Keratinocyte (primary cell): ENCODE data around the gene CNNM2. TPM values are rescaled to one million over a fixed set of nuclear protein-coding genes. Genes with fewer than 3 reads are reported as not detected.

Experiments
- DNase-seq: peaks from one replicate; pipeline ENCODE4 v3.0.0-alpha.2; 2011; ENCODE audit warnings: low read depth, missing footprints, low spot score
- FAIRE-seq: peaks from 2 replicates; lab custom pipeline; 2011; peaks lifted over from hg19 to GRCh38; lab: Jason Lieb, UNC
- H2AFZ ChIP-seq: 2 replicates; pipeline ENCODE4 v1.6.0; 2012; ENCODE audit warnings: low read length, control low read depth, inconsistent platforms; ENCODE audit not compliant: control insufficient read depth
- H3K27ac ChIP-seq: 2 replicates; pipeline ENCODE4 v1.5.1; 2011; ENCODE audit warnings: low read length; ENCODE audit not compliant: control insufficient read depth, insufficient read depth
- H3K27me3 ChIP-seq: 3 replicates; pipeline ENCODE4 v1.6.0; 2011; ENCODE audit warnings: low read length; ENCODE audit not compliant: control insufficient read depth, insufficient read depth; ENCODE audit errors: extremely low read depth
- H3K36me3 ChIP-seq, 2 experiments: 2 replicates in 1 of 2; 3 replicates in 1 of 2; pipeline ENCODE4 v1.5.1; 2011; ENCODE audit warnings: low read length in 2 of 2, mild to moderate bottlenecking in 1 of 2; ENCODE audit not compliant: control insufficient read depth in 2 of 2, insufficient read depth in 2 of 2; ENCODE audit errors: extremely low read depth in 1 of 2
- H3K4me1 ChIP-seq: 3 replicates; pipeline ENCODE4 v1.5.1; 2011; ENCODE audit warnings: low read length; ENCODE audit not compliant: control insufficient read depth, insufficient read depth; ENCODE audit errors: extremely low read depth
- H3K4me2 ChIP-seq: 3 replicates; pipeline ENCODE4 v1.6.0; 2011; ENCODE audit warnings: low read depth, low read length; ENCODE audit not compliant: control insufficient read depth, insufficient read depth; ENCODE audit errors: extremely low read depth
- H3K4me3 ChIP-seq, 3 experiments: fragments of 200-600 bp in 1 of 3; sonication (generic) in 1 of 3; 2 replicates in 2 of 3; 3 replicates in 1 of 3; pipeline ENCODE4 v1.5.1; 2011 to 2016; ENCODE audit warnings: low read length in 3 of 3, mild to moderate bottlenecking in 3 of 3, control low read depth in 2 of 3, inconsistent platforms in 1 of 3, low read depth in 1 of 3, mixed read lengths in 1 of 3, mixed run types in 1 of 3, moderate library complexity in 1 of 3; ENCODE audit not compliant: control insufficient read depth in 2 of 3, insufficient read depth in 2 of 3; ENCODE audit errors: extremely low read depth in 1 of 3
- H3K79me2 ChIP-seq: 2 replicates; pipeline ENCODE4 v1.6.0; 2012; ENCODE audit warnings: low read length; ENCODE audit not compliant: control insufficient read depth, insufficient read depth
- H3K9ac ChIP-seq: 3 replicates; pipeline ENCODE4 v1.6.0; 2011; ENCODE audit warnings: low read length; ENCODE audit not compliant: control insufficient read depth, insufficient read depth; ENCODE audit errors: extremely low read depth
- H3K9me1 ChIP-seq: 3 replicates; pipeline ENCODE4 v1.6.0; 2011; ENCODE audit warnings: low read length; ENCODE audit not compliant: control insufficient read depth, insufficient read depth; ENCODE audit errors: extremely low read depth
- H3K9me3 ChIP-seq: 2 replicates; pipeline ENCODE4 v1.5.1; 2012; ENCODE audit warnings: low read depth, low read length; ENCODE audit not compliant: control insufficient read depth
- H4K20me1 ChIP-seq: 3 replicates; pipeline ENCODE4 v1.6.0; 2011; ENCODE audit warnings: low read length; ENCODE audit not compliant: control insufficient read depth, insufficient read depth; ENCODE audit errors: extremely low read depth
- CTCF ChIP-seq, 3 experiments: IDR thresholded peaks in 1 of 3; conservative IDR thresholded peaks in 1 of 3; optimal IDR thresholded peaks in 1 of 3; 2 replicates in 2 of 3; 3 replicates in 1 of 3; pipeline versions ENCODE3 to v1.5.1; 2011; ENCODE audit warnings: low read length in 3 of 3, mild to moderate bottlenecking in 3 of 3, moderate library complexity in 2 of 3, control low read depth in 1 of 3, inconsistent platforms in 1 of 3; ENCODE audit not compliant: insufficient read depth in 2 of 3; ENCODE audit errors: extremely low read depth in 1 of 3
- EZH2 ChIP-seq: IDR thresholded peaks from one replicate; pipeline ENCODE4 v1.6.1; 2012; ENCODE audit warnings: inconsistent platforms, mild to moderate bottlenecking, low read length, moderate library complexity
- dilution Hi-C: fragments of 300-500 bp; cut with MboI; formaldehyde crosslinking; loops from one replicate; pipeline ENCODE4 v1.7.0; 2020; ENCODE audit warnings: low sequenced_read_pairs; ENCODE audit not compliant: extremely low pct_ligation_motif_present
- polyA plus RNA-seq, 5 experiments: library from polyadenylated mRNA; depleted of rRNA in 3 of 5; stranded (reverse) in 3 of 5; stranded (forward) in 1 of 5; unstranded in 1 of 5; fragments of >200 nt; gene quantifications; 1 replicate in 1 of 5; 2 replicates in 3 of 5; 3 replicates in 1 of 5; pipeline versions ENCODE4 v1.2.1 to v1.2.3, GENCODE V29; 2011 to 2012; ENCODE audit warnings: missing spikeins in 2 of 5, low read depth in 1 of 5, low replicate concordance in 1 of 5

CNNM2 gene
- polyA plus RNA-seq, 1 donor (not counting 4 experiments of a cell fraction or from before 2014, with no cell fraction given), result 1.5 TPM

- Histone ChIP-seq H2AFZ (no peak overlapping the region), H3K9me1 (no peaks in the 10 kb centered on the region), H3K79me2 (no peaks in the 10 kb centered on the region), H3K4me1 (peaks cover 5% of the 10 kb centered on the region), H3K27ac (no peak overlapping the region), H4K20me1 (no peaks in the 10 kb centered on the region), H3K4me2 (no peak overlapping the region), H3K4me3 (no peak overlapping the region), H3K9me3 (no peaks in the 10 kb centered on the region), H3K27me3 (no peaks in the 10 kb centered on the region), H3K36me3 (no peaks in the 10 kb centered on the region), H3K9ac (no peak overlapping the region)
- no peak for FAIRE-seq
- DNase-seq, result no peak
- dilution Hi-C loops, result no loop called here
- TF ChIP-seq EZH2, result no peak
- TF ChIP-seq CTCF (optimal IDR thresholded peaks at IDR 0.05 in 1 of 3, IDR thresholded peaks at IDR 0.05 in 1 of 3, conservative IDR thresholded peaks at IDR 0.05 in 1 of 3; ENCODE audit: extremely low read depth in 1 of 3, insufficient read depth in 2 of 3, low read length in 3 of 3), result no peak
Observed at GRCh38 chr10:102982296-102982695, 64.2 kb downstream of the CNNM2 start.

GRCh38 chr10:102984086-102984485 is 66.0 kb downstream of the CNNM2 start:
- dilution Hi-C loops, result no loop called here
- DNase-seq (no peak), FAIRE-seq (no peak)
- Histone ChIP-seq H3K4me2 (no peak overlapping the region), H3K4me3 (no peak overlapping the region), H3K9me1 (no peaks in the 10 kb centered on the region), H3K79me2 (no peaks in the 10 kb centered on the region), H3K27me3 (no peaks in the 10 kb centered on the region), H3K36me3 (no peaks in the 10 kb centered on the region), H2AFZ (no peak overlapping the region), H4K20me1 (no peaks in the 10 kb centered on the region), H3K9me3 (no peaks in the 10 kb centered on the region), H3K9ac (no peak overlapping the region), H3K27ac (no peak overlapping the region), H3K4me1 (peaks cover 5% of the 10 kb centered on the region)
- TF ChIP-seq EZH2, result no peak
- no peak for TF ChIP-seq CTCF (optimal IDR thresholded peaks at IDR 0.05 in 1 of 3, IDR thresholded peaks at IDR 0.05 in 1 of 3, conservative IDR thresholded peaks at IDR 0.05 in 1 of 3; ENCODE audit: extremely low read depth in 1 of 3, insufficient read depth in 2 of 3, low read length in 3 of 3)
